K562 (cell line): Measurements from ENCODE around the gene SOWAHA. TPM values are rescaled to one million over a fixed set of nuclear protein-coding genes. Genes with fewer than 3 reads are reported as not detected.

Experiments used
- ARID1B ChIP-seq: fragments of 450-650 bp; IDR thresholded peaks from 2 replicates; pipeline ENCODE4 v1.6.1; 2016; ENCODE audit warnings: antibody characterized with exemption, mild to moderate bottlenecking, inconsistent platforms
- ATF4 ChIP-seq: fragments of 450-650 bp; formaldehyde crosslinking; IDR thresholded peaks from 2 replicates; pipeline ENCODE4 v1.4.0; 2022; ENCODE audit warnings: mild to moderate bottlenecking, moderate library complexity
- BRD4 ChIP-seq: fragments of 200-600 bp; sonication (generic); IDR thresholded peaks from 2 replicates; pipeline ENCODE4 v1.6.1; 2017; ENCODE audit warnings: inconsistent platforms
- CBX1 ChIP-seq: sonication (generic); IDR thresholded peaks from 2 replicates; pipeline ENCODE4 v1.6.1; 2016; ENCODE audit warnings: antibody characterized with exemption, low read depth, mild to moderate bottlenecking
- ETS1 ChIP-seq: conservative IDR thresholded peaks from 2 replicates; pipeline ENCODE4 v1.6.1; 2011; ENCODE audit warnings: low read depth, mild to moderate bottlenecking, low read length; ENCODE audit not compliant: control insufficient read depth
- MGA ChIP-seq: fragments of 450-650 bp; IDR thresholded peaks from 2 replicates; pipeline ENCODE4 v1.6.1; 2016; ENCODE audit warnings: mild to moderate bottlenecking, moderate library complexity
- NFE2 ChIP-seq: IDR thresholded peaks from 2 replicates; pipeline ENCODE4 v1.6.1; 2014; ENCODE audit warnings: antibody characterized with exemption, low read depth
- NFRKB ChIP-seq: fragments of 450-650 bp; IDR thresholded peaks from 2 replicates; pipeline ENCODE4 v1.6.1; 2016; ENCODE audit warnings: low read depth
- NR4A1 ChIP-seq, 2 experiments: fragments of 250-450 bp in 1 of 2; fragments of 450-650 bp in 1 of 2; sonication (Bioruptor Pico) in 1 of 2; IDR thresholded peaks; 2 replicates each; pipeline versions ENCODE4 v1.4.0 to v1.6.1; 2016 to 2020; ENCODE audit warnings: mild to moderate bottlenecking in 2 of 2, missing compliant biosample characterization in 1 of 2, missing genetic modification characterization in 1 of 2, moderate library complexity in 1 of 2
- RB1 ChIP-seq: fragments of 450-650 bp; IDR thresholded peaks from 2 replicates; pipeline ENCODE4 v1.6.1; 2017; ENCODE audit warnings: low read depth, mild to moderate bottlenecking
- SRF ChIP-seq, 2 experiments: fragments of 250-450, 450-650 bp in 1 of 2; sonication (Bioruptor Pico) in 1 of 2; sonication (generic) in 1 of 2; formaldehyde crosslinking; IDR thresholded peaks; 2 replicates each; pipeline versions ENCODE4 v1.5.0 to v1.5.1; 2020 to 2022; ENCODE audit warnings: mild to moderate bottlenecking in 1 of 2, missing genetic modification reagents in 1 of 2
- TGIF2 ChIP-seq: sonication (generic); formaldehyde crosslinking; IDR thresholded peaks from 2 replicates; pipeline ENCODE4 v1.8.1; 2022; ENCODE audit warnings: mild to moderate bottlenecking, missing genetic modification reagents, moderate library complexity
- ZBTB17 ChIP-seq: fragments of 450-650 bp; formaldehyde crosslinking; IDR thresholded peaks from 2 replicates; pipeline ENCODE4 v1.4.0; 2020; ENCODE audit warnings: mild to moderate bottlenecking
- ZFP30 ChIP-seq: fragments of 250-450 bp; sonication (Bioruptor Pico); IDR thresholded peaks from 2 replicates; pipeline ENCODE4 v1.8.0; 2022; ENCODE audit warnings: moderate library complexity, mild to moderate bottlenecking, inconsistent platforms, borderline replicate concordance
- polyA plus RNA-seq, 8 experiments: library from polyadenylated mRNA; depleted of rRNA in 4 of 8; stranded (reverse) in 5 of 8; unstranded in 3 of 8; fragments of >200 nt; fragmentation: Nextera tagmentation in 2 of 8; fragmentation: Illumina TruSeq in 1 of 8; extraction: Ambion mirVana in 2 of 8; extraction: Trizol in 1 of 8; gene quantifications; 2 replicates each; pipeline versions ENCODE4 v1.2.1 to v1.2.3, GENCODE V29; 2011 to 2014; ENCODE audit warnings: inconsistent platforms in 1 of 8, missing spikeins in 1 of 8
- total RNA-seq, 7 experiments: library from RNA; depleted of rRNA in 6 of 7; stranded (reverse); fragments of >200 nt in 6 of 7; fragmentation: Illumina TruSeq in 2 of 7; extraction: Trizol in 2 of 7; gene quantifications; 2 replicates each; pipeline versions ENCODE4 v1.2.1 to v1.2.3, GENCODE V29; 2011 to 2021; ENCODE audit warnings: low replicate concordance in 1 of 7

SOWAHA gene
- total and polyA plus RNA-seq, 9 of the 15 experiments (the other 6 are each of a cell fraction or from before 2014, with no cell fraction given), result not detected

- TF ChIP-seq SRF (CRISPR knock-in tag; IDR thresholded peaks at IDR 0.05) (0 out of 4 replicates have a peak, but pooled peaks of 1 of the 2 experiments have one; percentile 48), NFRKB (peak; percentile 66; the same call in 1 of the 2 replicates), ZFP30 (CRISPR knock-in tag) (no peak), TGIF2 (CRISPR knock-in tag) (0 out of 2 replicates have a peak, but pooled peaks have one; percentile 24), MGA (peak; percentile 94), CBX1 (peak; percentile 69; the same call in 1 of the 2 replicates), ARID1B (0 out of 2 replicates have a peak, but pooled peaks have one; percentile 28), ZBTB17 (CRISPR knock-in tag) (peak; percentile 28; the same call in 1 of the 2 replicates), ETS1 (no peak), NR4A1 (CRISPR knock-in tag; IDR thresholded peaks at IDR 0.05) (0 out of 2 replicates have a peak, but pooled peaks have one; percentile 49), NR4A1 (tag; IDR thresholded peaks at IDR 0.05) (peak; percentile 41; the same call in 1 of the 2 replicates), BRD4 (peak; percentile 31; the same call in 1 of the 2 replicates), RB1 (peak; percentile 93), ATF4 (0 out of 2 replicates have a peak, but pooled peaks have one; percentile 43), NFE2 (no peak)
These were observed 17.5 kb downstream of the SOWAHA start, which contains the start of gene SHROOM1 (continued) for GRCh38 chr5:132830436-132831094.
